HAP-1 (cell line): ENCODE results near the gene NBAS.

Experiments
- DNase-seq, 2 experiments: peaks; one replicate each; pipeline ENCODE4 v3.0.0-alpha.2; 2016 to 2020; ENCODE audit warnings: low spot score in 2 of 2
- H3K27me3 ChIP-seq: fragments of 250-450 bp; sonication (Bioruptor Pico); 2 replicates; pipeline ENCODE4 v1.5.1; 2020; ENCODE audit warnings: low read depth, mild to moderate bottlenecking, moderate library complexity
- H3K36me3 ChIP-seq: fragments of 250-450 bp; sonication (Bioruptor Pico); replicated peaks from 2 replicates; pipeline ENCODE4 v1.5.1; 2020; ENCODE audit warnings: mild to moderate bottlenecking
- H3K4me1 ChIP-seq: fragments of 250-450 bp; sonication (Bioruptor Pico); 2 replicates; pipeline ENCODE4 v1.5.1; 2020; ENCODE audit warnings: mild to moderate bottlenecking
- H3K4me3 ChIP-seq: fragments of 250-450 bp; sonication (Bioruptor Pico); 2 replicates; pipeline ENCODE4 v1.5.1; 2020; ENCODE audit warnings: mild to moderate bottlenecking, moderate library complexity
- H3K9me3 ChIP-seq: fragments of 250-450 bp; sonication (Bioruptor Pico); 2 replicates; pipeline ENCODE4 v1.5.1; 2020; ENCODE audit warnings: mild to moderate bottlenecking, moderate library complexity
- in situ Hi-C: fragments of 300-500 bp; cut with MboI; formaldehyde crosslinking; loops from 3 replicates; pipeline ENCODE4 v1.14.3; 2020; ENCODE audit warnings: low sequenced_read_pairs, inconsistent platforms, mixed read lengths

NBAS gene

DNA sequence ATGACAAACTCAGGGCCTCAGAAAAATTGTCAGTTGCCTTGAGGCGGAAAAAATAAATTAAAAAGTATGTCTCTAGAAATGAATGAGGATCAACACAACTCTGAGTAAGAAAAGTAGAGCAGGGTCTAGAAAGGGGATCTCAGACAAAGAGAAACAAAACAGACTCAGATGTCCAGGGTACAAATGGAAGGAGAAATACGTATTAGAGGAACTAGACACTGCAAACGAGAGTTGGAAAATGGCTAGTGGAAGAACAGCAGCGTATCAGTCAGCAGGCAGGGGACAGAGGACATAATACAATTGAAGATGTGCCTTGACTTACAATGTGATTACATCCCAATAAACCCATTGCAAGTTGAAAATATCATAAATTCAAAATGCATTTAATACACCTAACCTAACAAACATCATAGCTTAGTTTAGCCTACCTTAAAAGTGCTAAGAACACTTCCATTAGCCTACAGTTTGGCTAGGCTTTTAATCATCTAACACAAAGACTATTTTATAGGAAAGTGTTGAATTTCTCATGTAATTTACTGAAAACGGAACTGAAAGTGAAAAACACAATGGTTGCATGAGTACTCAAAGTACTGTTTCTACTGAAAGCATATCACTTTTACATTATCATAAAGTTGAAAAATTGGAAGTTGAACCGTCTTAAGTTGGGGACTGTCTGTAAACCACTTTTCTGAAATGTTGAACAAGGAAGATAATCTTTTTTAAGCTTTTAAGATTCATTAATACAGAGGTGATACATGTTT lies 182.8 kb downstream of the NBAS start:
- Histone ChIP-seq H3K36me3 (no peaks in the 10 kb centered on the region), H3K4me3 (no peak overlapping the region), H3K27me3 (no peaks in the 10 kb centered on the region), H3K4me1 (peaks cover 10% of the 10 kb centered on the region), H3K9me3 (no peaks in the 10 kb centered on the region)
- no peak for DNase-seq
- in situ Hi-C loops: no loop called here

DNA sequence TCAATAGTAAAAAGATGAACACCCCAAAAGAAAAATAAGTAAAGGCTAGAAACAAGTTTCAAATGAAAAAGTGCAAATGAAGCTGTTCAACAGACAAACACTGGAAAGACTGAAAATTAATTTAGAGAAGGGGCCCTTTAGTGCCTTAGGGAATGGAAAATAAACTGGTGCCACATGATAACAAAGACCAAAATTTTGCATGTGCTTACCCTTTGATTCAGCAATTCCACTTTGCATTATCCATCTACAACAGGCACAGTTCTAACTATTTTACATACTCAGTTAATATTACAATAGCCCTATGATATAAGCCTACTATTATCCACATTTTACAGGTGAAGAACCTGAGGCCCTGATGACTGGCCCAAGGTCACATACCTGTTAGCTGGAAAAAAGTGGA lies 183.9 kb downstream of the NBAS start:
- no peaks in the 10 kb centered on the region for H3K27me3 ChIP-seq
- H3K4me3 ChIP-seq: no peak overlapping the region
- H3K36me3 ChIP-seq: no peaks in the 10 kb centered on the region
- no peaks in the 10 kb centered on the region for H3K9me3 ChIP-seq
- DNase-seq: peak; percentile 16 to 85
- in situ Hi-C loops: no loop called here
- peaks cover 10% of the 10 kb centered on the region for H3K4me1 ChIP-seq

DNA sequence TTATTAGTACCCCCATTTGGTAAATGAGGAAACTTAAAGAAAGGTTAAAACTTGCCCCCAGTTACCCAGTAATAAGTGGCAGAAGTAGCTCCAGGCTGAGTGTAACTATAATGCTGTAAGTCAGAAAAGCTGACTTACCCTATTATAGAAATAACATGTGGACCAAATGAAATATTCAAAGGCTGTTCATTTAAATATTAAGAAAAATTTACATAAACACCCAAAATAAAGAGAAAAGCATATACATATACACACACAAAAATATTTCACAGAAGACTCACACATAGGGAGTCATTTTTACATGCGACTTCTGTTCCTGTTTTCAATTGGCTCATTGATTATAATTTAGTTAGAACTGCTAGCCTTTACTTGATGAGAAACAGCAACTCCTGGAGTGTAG lies 189.1 kb downstream of the NBAS start:
- Histone ChIP-seq H3K9me3 (no peaks in the 10 kb centered on the region), H3K36me3 (no peaks in the 10 kb centered on the region), H3K4me1 (peaks cover 6% of the 10 kb centered on the region), H3K4me3 (no peak overlapping the region), H3K27me3 (no peaks in the 10 kb centered on the region)
- in situ Hi-C loops: no loop called here
- no peak for DNase-seq

DNA sequence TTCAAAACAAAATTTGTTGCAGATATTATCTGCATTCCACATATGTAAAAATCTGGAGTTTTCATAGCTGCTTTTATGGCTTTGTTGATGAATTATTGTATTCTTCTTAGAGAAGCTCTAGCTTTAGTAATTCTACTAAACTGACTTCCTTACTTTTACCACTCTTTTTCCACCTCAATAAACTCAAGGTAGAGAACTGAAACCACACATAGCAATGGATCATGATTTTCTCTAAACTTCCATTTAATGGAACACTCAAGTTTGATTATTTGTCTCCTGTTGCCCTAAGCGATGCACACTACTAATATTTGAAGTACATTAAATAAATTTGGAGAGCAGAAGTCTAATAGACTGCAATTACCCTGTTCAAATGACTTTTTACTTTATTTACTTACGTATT lies 192.0 kb downstream of the NBAS start:
- in situ Hi-C loops: no loop called here
- H3K27me3 ChIP-seq: no peaks in the 10 kb centered on the region
- no peaks in the 10 kb centered on the region for H3K9me3 ChIP-seq
- 0 out of 2 replicates have a peak, but pooled peaks cover 3% of the 10 kb centered on the region for H3K36me3 ChIP-seq
- no peaks in the 10 kb centered on the region for H3K4me1 ChIP-seq
- no peak overlapping the region for H3K4me3 ChIP-seq
- no peak for DNase-seq

DNA sequence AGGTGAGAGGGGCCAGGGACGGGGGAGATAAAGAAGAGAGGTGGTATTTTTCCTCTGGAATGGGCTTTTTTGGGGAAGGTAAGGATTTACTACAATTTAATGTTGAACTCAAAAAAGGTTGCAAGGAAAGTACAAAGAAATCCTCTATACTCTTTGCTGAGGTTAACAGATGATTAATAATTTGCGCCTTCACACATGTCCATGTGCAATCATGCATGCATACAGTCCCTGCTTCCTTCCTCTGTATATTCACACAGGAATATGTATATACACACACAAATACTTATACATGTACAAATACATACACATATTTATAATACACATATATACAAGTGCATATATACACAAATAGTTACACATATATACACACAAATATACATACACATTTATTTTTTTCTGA lies 193.4 kb downstream of the NBAS start:
- no peaks in the 10 kb centered on the region for H3K27me3 ChIP-seq
- 0 out of 2 replicates have a peak, but pooled peaks cover 3% of the 10 kb centered on the region for H3K36me3 ChIP-seq
- H3K4me3 ChIP-seq: no peak overlapping the region
- no peak for DNase-seq
- H3K4me1 ChIP-seq: no peaks in the 10 kb centered on the region
- in situ Hi-C loops: no loop called here
- H3K9me3 ChIP-seq: no peaks in the 10 kb centered on the region

DNA sequence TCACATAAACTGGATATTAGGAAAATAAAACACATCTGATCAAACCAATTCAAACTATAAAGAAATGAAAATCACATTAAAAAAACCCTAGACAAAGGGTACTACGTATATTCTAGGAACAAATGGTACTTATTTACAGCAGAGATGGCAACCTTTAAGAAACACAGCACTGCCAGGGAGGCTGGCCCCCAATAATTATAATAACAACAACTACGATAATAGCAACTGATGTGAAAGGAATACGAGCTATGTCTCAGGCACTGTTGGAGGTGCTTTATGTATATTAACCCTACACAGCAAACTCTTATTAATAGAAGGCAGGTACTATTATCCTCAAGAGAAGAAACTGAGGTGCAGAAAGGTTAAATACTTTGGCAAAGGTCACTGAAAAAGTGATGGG lies 193.9 kb downstream of the NBAS start:
- in situ Hi-C loops: no loop called here
- Histone ChIP-seq H3K4me3 (no peak overlapping the region), H3K4me1 (no peaks in the 10 kb centered on the region), H3K27me3 (no peaks in the 10 kb centered on the region), H3K36me3 (0 out of 2 replicates have a peak, but pooled peaks cover 3% of the 10 kb centered on the region), H3K9me3 (no peaks in the 10 kb centered on the region)
- DNase-seq: no peak

DNA sequence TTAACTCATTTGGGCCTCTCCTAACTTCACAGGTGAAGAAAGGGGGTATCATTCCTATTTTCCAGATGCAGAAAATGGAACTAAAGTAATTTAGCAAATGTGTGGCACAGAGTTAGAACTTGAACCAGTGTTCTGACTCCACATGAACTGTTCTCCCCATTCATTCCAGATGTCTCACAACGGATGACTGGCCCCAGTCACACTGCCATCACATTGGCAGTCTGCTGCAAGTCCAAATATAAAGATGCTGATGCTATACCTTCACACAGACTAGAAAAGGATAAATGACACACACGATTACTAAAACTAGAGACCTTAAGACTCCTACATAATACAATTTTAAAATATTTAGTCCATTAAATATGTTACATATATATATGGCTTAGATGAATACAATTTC lies 195.7 kb downstream of the NBAS start:
- H3K4me1 ChIP-seq: no peaks in the 10 kb centered on the region
- no peaks in the 10 kb centered on the region for H3K27me3 ChIP-seq
- no peaks in the 10 kb centered on the region for H3K9me3 ChIP-seq
- H3K36me3 ChIP-seq: 0 out of 2 replicates have a peak, but pooled peaks cover 3% of the 10 kb centered on the region
- DNase-seq: no peak
- no peak overlapping the region for H3K4me3 ChIP-seq
- in situ Hi-C loops: no loop called here

DNA sequence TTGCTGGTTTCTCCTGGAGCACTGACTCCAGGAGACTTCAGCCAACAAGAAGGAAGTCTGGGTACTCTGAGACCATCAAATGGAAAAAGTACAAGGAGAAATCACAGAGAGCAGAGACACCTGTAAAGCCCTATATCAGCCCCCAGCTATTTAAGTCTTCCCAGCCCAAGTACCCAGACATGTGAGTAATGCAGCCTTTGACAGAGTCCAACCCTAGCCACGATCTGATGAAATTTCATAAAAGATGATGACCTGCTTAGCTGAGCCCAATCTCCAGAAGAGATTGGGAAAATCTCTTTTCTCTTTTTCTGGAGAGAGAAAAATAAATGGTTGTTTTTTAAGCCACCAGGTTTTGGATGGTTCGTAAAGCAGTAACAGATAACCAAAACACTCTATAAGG lies 196.6 kb downstream of the NBAS start:
- in situ Hi-C loops: no loop called here
- H3K27me3 ChIP-seq: no peaks in the 10 kb centered on the region
- DNase-seq: no peak
- no peaks in the 10 kb centered on the region for H3K4me1 ChIP-seq
- no peak overlapping the region for H3K4me3 ChIP-seq
- 0 out of 2 replicates have a peak, but pooled peaks cover 3% of the 10 kb centered on the region for H3K36me3 ChIP-seq
- H3K9me3 ChIP-seq: no peaks in the 10 kb centered on the region

DNA sequence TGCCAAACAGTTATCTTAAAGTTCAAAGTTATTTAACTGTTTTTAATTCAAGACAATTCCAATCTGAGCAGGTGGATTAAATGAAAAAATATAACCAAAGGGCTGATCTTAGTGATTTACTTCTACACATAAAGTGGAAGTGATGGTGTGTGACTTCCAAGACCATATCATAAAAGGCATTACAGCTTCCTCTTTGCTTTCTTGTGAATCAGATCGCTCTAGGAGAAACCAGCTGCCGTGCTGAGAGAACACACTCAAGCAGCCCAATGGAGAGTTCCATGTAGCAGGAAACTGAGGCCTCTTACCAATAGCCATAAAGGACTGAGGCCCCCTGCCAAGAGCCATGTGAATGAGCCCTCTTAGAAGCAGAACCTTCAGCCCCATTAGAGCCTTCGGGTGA lies 197.4 kb downstream of the NBAS start:
- no peak for DNase-seq
- H3K36me3 ChIP-seq: 0 out of 2 replicates have a peak, but pooled peaks cover 3% of the 10 kb centered on the region
- H3K27me3 ChIP-seq: no peaks in the 10 kb centered on the region
- no peaks in the 10 kb centered on the region for H3K4me1 ChIP-seq
- in situ Hi-C loops: no loop called here
- H3K9me3 ChIP-seq: no peaks in the 10 kb centered on the region
- H3K4me3 ChIP-seq: no peak overlapping the region

DNA sequence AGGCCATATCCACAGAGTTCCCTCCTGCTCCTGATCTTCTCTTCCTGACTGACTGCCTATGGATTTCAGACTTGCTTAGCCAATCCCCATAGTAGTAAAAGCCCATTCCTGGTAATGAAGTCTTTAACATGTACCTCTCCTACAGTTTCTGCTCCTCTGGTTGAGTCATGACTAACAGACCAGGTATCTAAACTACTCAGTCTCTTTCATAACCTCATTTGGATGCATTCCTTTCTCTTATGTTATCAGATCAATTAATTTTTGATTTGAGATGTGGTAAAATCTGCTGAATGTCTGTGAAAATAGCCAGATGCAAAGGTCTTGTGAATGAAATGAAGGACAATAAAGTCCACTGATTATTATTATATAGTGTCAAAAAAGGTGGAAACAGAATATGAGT lies 198.0 kb downstream of the NBAS start:
- no peak for DNase-seq
- Histone ChIP-seq H3K4me1 (no peaks in the 10 kb centered on the region), H3K4me3 (no peak overlapping the region)

DNA sequence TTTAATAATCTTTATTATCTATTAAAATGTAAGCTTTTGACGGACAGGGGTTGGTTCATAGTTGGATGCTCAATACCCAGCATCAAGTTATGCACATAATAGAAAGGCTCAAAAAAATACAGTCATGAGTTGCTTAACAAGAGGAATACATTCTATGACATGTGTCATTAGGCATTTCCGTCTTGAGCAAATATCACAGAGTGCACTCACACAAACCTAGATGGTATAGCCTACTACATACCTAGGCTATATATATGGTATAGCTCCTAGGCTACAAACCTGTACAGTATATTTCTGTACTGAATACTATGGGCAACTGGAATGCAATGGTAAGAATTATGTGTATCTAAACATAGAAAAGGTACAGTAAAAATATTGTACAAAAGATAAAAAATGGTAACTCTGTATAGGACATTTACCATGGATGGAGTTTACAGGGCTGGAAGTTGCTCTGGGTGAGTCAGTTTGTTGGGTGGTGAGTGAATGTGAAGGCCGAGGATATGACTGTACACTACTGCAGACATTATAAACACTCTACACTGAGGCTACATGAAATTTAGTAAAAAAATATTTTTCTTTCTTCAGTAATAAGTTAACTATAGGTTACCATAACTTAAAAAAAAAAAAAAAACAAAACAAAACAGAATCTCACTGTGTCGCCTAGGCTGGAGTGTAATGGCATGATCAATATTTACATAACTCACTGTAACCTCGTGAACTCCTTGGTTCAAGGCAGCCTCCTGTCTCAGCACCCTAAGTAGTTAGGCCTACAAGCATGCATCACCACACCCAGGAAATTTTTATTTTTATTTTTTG lies 201.2 kb downstream of the NBAS start:
- Histone ChIP-seq H3K27me3 (no peaks in the 10 kb centered on the region), H3K36me3 (no peaks in the 10 kb centered on the region; the same call in 1 of the 2 replicates), H3K4me1 (no peaks in the 10 kb centered on the region), H3K4me3 (no peak overlapping the region), H3K9me3 (no peaks in the 10 kb centered on the region)
- no peak for DNase-seq
- in situ Hi-C loops: no loop called here

More for the DNA sequence above, 198.0 kb downstream of the NBAS start:
- Histone ChIP-seq H3K9me3 (no peaks in the 10 kb centered on the region), H3K36me3 (0 out of 2 replicates have a peak, but pooled peaks cover 3% of the 10 kb centered on the region), H3K27me3 (no peaks in the 10 kb centered on the region)
- in situ Hi-C loops: no loop called here

DNA sequence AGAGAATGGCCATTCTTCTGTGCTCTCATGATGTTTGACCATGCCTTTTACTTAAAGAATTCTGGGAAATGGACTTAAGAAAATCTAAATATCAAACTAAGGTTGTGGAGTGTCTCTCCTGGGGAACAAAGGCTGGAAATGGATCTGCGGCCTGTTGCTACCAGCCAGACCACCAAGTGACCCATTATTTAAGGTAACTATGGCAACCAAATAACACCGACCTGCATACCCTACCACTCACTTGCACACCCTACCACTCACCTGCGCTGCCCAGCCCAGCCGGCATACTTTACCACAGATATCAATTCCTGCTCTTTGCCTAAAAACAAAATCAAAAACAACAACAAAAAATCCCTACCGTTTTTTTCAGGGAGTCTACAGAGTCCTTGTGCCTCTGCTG lies 203.2 kb downstream of the NBAS start:
- DNase-seq: no peak

DNA sequence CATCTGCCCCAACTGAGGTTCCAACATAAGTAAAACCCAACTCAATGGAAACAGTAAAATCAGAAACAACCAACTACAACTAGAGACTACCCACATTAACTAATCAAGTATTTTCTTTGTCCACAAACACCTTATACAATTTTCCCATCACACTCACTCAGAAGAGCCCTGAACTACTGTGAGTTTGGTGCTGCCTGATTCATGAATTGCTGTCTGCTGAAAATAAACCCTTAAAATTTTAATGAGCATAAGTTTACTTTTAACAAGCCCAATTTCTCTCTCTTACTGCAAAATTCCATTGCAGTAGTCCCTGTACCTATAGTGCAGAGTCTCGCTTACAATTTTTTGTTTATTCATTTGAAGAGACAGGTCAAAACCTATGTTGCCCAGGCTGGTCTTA lies 203.9 kb downstream of the NBAS start:
- Histone ChIP-seq H3K4me3 (no peak overlapping the region), H3K36me3 (no peaks in the 10 kb centered on the region; the same call in 1 of the 2 replicates), H3K9me3 (no peaks in the 10 kb centered on the region), H3K4me1 (no peaks in the 10 kb centered on the region), H3K27me3 (no peaks in the 10 kb centered on the region)
- no peak for DNase-seq
- in situ Hi-C loops: no loop called here

More for the DNA sequence above, 203.2 kb downstream of the NBAS start:
- in situ Hi-C loops: no loop called here
- Histone ChIP-seq H3K27me3 (no peaks in the 10 kb centered on the region), H3K4me3 (no peak overlapping the region), H3K9me3 (no peaks in the 10 kb centered on the region), H3K36me3 (no peaks in the 10 kb centered on the region; the same call in 1 of the 2 replicates), H3K4me1 (no peaks in the 10 kb centered on the region)

DNA sequence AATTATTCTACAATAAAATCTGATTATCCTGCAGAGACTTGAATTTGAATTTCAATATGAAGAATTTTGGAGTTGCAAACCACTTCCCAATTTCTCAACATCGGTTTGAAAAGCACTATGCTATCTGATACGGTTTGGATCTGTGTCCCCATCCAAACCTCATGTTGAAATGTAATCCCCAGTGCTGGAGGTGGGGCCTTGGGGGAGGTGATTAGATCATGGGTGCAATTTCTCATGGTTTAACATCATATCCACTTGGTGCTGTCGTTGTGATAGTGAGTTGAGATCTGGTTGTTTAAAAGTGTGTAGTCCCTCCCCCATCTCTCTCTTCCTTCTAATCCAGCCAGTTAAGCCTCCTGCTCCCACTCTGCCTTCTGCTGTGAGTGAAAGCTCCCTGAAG lies 205.7 kb downstream of the NBAS start:
- Histone ChIP-seq H3K36me3 (no peaks in the 10 kb centered on the region; the same call in none of the 2 replicates), H3K27me3 (no peaks in the 10 kb centered on the region), H3K4me1 (no peaks in the 10 kb centered on the region), H3K4me3 (no peak overlapping the region), H3K9me3 (no peaks in the 10 kb centered on the region)
- no peak for DNase-seq
- in situ Hi-C loops: no loop called here
